Neutrophil (primary cell): Measurements from ENCODE around the gene CTNND2.

Source experiments
- H3K27ac ChIP-seq: fragments of 200-600 bp; sonication (generic); 2 replicates; pipeline ENCODE4 v1.5.1; 2016; ENCODE audit warnings: mild to moderate bottlenecking, moderate library complexity
- H3K27me3 ChIP-seq: fragments of 200-600 bp; sonication (generic); 2 replicates; pipeline ENCODE4 v1.6.0; 2016; ENCODE audit warnings: mild to moderate bottlenecking
- H3K36me3 ChIP-seq: fragments of 200-600 bp; sonication (generic); 2 replicates; pipeline ENCODE4 v1.5.1; 2017
- H3K4me1 ChIP-seq, 2 experiments: fragments of 200-600 bp in 1 of 2; sonication (generic) in 1 of 2; 1 replicate in 1 of 2; 2 replicates in 1 of 2; pipeline versions ENCODE4 v1.5.1 to v1.6.1; 2013 to 2016; ENCODE audit warnings: low read depth in 1 of 2, low read length in 1 of 2, mild to moderate bottlenecking in 1 of 2, moderate library complexity in 1 of 2; ENCODE audit not compliant: control insufficient read depth in 1 of 2, insufficient read depth in 1 of 2
- H3K4me3 ChIP-seq, 2 experiments: fragments of 200-600 bp in 1 of 2; sonication (generic) in 1 of 2; 1 replicate in 1 of 2; 2 replicates in 1 of 2; pipeline ENCODE4 v1.5.1; 2013 to 2016; ENCODE audit warnings: low read depth in 1 of 2, low read length in 1 of 2, mild to moderate bottlenecking in 1 of 2, moderate library complexity in 1 of 2
- H3K9me3 ChIP-seq: fragments of 200-600 bp; sonication (generic); 2 replicates; pipeline ENCODE4 v1.5.1; 2016
- TF ChIP-seq, protein P1 (sequence below): fragments of 200-600 bp; sonication (generic); IDR thresholded peaks from 2 replicates; pipeline ENCODE4 v1.5.1; 2016; ENCODE audit warnings: antibody characterized with exemption

Gene CTNND2

DNA sequence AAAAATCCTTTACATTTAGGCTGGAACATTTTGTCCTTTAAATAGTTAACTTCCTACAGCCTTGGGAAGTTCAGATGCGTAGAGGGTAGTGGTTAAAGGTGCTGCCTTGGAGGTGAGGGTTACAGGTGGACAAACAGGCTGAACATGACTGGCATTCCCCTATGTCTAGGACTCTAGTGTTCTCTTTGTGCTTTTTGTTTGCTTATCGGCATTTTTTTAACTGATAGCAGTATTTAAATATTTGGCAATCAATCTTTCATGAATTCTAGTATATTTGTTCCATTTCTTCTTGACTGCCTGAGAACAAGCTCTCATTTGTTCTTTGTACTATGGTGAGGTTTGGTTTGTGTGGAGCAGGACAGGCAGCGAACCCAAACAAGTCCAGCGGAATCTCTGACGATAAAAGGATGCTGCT, 307.6 kb downstream of the CTNND2 start:
- TF ChIP-seq, protein P1, sequence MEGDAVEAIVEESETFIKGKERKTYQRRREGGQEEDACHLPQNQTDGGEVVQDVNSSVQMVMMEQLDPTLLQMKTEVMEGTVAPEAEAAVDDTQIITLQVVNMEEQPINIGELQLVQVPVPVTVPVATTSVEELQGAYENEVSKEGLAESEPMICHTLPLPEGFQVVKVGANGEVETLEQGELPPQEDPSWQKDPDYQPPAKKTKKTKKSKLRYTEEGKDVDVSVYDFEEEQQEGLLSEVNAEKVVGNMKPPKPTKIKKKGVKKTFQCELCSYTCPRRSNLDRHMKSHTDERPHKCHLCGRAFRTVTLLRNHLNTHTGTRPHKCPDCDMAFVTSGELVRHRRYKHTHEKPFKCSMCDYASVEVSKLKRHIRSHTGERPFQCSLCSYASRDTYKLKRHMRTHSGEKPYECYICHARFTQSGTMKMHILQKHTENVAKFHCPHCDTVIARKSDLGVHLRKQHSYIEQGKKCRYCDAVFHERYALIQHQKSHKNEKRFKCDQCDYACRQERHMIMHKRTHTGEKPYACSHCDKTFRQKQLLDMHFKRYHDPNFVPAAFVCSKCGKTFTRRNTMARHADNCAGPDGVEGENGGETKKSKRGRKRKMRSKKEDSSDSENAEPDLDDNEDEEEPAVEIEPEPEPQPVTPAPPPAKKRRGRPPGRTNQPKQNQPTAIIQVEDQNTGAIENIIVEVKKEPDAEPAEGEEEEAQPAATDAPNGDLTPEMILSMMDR = no peak
- H3K27ac ChIP-seq = no peak overlapping the region
- no peak overlapping the region for H3K4me3 ChIP-seq
- no peaks in the 10 kb centered on the region for H3K9me3 ChIP-seq
- H3K27me3 ChIP-seq = no peaks in the 10 kb centered on the region
- H3K4me1 ChIP-seq = no peaks in the 10 kb centered on the region
- H3K36me3 ChIP-seq = no peaks in the 10 kb centered on the region

DNA sequence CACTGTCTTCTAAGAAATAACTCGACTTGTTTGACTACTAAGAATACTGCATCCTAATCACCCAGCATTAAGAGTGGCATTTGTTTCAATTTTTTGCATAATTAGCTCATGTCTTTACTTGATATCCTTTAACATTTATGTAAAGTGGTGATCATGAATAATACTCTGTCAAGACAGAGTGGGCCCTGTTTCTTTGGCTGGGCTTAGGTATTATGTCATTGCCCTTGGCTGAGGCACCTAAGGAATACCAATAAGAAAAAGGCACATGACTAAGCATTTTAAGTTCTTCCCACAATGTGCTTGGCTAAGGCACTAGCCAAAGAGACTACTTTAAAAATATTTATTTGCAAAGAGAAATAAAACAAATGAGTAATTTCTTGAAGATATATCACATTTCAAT, 308.1 kb downstream of the CTNND2 start:
- no peak overlapping the region for H3K4me3 ChIP-seq
- H3K27ac ChIP-seq = no peak overlapping the region
- H3K36me3 ChIP-seq = no peaks in the 10 kb centered on the region
- H3K27me3 ChIP-seq = no peaks in the 10 kb centered on the region
- TF ChIP-seq, protein P1 = no peak
- no peaks in the 10 kb centered on the region for H3K9me3 ChIP-seq
- no peaks in the 10 kb centered on the region for H3K4me1 ChIP-seq

DNA sequence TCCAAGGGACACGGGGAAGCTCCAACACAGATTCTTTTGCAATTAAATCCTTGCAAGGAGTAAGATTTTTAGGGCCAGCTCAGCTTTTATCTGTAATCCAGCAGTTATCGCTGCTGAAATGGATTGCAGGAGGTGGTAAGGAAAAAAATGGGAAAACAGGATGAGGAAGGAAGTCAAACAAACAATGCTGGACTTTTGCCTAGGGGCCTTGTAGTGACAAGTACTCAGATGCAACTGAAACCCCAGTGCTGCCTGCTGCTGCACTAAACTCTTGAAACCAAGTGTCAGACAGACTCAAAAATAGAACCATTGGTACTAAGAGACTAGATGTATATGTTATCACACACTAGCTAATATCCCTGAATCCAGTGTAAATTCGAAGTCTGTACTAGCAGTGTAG, 309.2 kb downstream of the CTNND2 start:
- Histone ChIP-seq H3K36me3 (no peaks in the 10 kb centered on the region), H3K27ac (no peak overlapping the region), H3K4me3 (no peak overlapping the region), H3K27me3 (no peaks in the 10 kb centered on the region), H3K4me1 (no peaks in the 10 kb centered on the region), H3K9me3 (no peaks in the 10 kb centered on the region)
- TF ChIP-seq, protein P1 = no peak

DNA sequence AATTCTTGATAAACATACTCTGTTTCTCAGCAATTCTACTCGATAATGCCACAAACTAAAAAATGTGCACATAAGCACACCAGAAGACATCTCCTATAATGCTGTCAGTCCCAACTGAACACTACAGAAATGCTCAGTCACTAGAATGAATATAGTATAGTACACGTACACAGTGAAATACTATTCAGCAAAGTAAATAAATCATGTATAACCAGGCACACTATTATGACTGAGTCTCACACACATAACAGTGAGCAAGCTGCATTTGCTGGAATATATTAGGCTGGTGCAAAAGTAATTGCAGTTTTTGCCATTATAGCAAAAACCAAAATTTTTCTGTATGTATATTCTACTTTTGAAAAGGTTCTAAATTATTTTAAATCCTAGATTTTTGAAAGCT, 310.2 kb downstream of the CTNND2 start:
- H3K4me1 ChIP-seq = no peaks in the 10 kb centered on the region
- TF ChIP-seq, protein P1 = no peak
- no peaks in the 10 kb centered on the region for H3K36me3 ChIP-seq
- no peak overlapping the region for H3K27ac ChIP-seq
- H3K9me3 ChIP-seq = no peaks in the 10 kb centered on the region
- no peak overlapping the region for H3K4me3 ChIP-seq
- H3K27me3 ChIP-seq = no peaks in the 10 kb centered on the region

DNA sequence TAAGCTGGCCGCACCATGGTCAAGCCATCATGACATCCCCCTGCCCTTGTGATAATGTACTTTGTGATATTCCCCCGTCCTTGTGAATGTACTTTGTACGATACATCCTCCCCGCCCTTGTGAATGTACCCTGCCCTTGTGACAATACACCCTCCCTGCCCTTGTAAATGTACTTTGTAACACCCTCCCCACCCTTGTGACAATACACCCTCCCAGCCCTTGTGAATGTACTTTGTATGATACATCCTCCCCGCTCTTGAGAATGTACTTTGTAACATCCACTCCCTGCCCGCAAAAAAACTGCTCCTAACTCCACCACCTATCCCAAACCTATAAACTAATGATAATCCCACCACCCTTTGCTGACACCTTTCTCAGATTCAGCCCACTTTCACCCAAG, 313.8 kb downstream of the CTNND2 start:
- Histone ChIP-seq H3K27ac (no peak overlapping the region), H3K36me3 (no peaks in the 10 kb centered on the region), H3K4me1 (no peaks in the 10 kb centered on the region), H3K27me3 (no peaks in the 10 kb centered on the region), H3K4me3 (no peak overlapping the region), H3K9me3 (no peaks in the 10 kb centered on the region)
- TF ChIP-seq, protein P1 = no peak

DNA sequence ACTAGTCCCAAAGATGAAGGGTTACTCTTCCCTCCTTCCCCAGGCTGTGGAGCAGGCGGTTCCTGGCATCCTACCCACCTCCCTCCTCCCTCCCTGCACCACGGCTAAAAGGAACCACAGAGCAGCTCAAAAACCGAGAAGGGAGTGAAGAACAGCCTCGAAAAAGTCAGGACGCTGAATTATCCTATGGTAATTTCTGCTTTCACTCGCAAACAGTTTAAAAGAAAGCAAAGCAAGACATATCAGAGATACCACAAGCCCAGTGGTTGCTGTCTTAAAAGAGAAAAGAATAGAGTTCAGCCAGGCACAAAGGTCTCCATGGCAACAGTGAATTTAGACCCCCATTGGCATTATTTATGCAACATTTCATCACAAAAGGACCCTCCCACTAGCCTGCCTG, 315.4 kb downstream of the CTNND2 start:
- H3K4me3 ChIP-seq = no peak overlapping the region
- no peak overlapping the region for H3K27ac ChIP-seq
- TF ChIP-seq, protein P1 = no peak
- H3K36me3 ChIP-seq = no peaks in the 10 kb centered on the region
- H3K4me1 ChIP-seq = no peaks in the 10 kb centered on the region
- H3K9me3 ChIP-seq = no peaks in the 10 kb centered on the region
- H3K27me3 ChIP-seq = no peaks in the 10 kb centered on the region
